22Rv1 (cell line): Measurements from ENCODE around the gene UBAC1.

Experiments used
- ZFX ChIP-seq: fragments of 450-650 bp; IDR thresholded peaks from 2 replicates; pipeline ENCODE4 v1.6.1; 2017; ENCODE audit warnings: antibody characterized with exemption, borderline replicate concordance
- TF ChIP-seq, protein P1 (sequence below): fragments of 450-650 bp; IDR thresholded peaks from 2 replicates; pipeline ENCODE4 v1.5.1; 2017; ENCODE audit warnings: mild to moderate bottlenecking

GRCh38 chr9:135998410-135999071 is 37.4 kb upstream of the UBAC1 start:
- TF ChIP-seq, protein P1, sequence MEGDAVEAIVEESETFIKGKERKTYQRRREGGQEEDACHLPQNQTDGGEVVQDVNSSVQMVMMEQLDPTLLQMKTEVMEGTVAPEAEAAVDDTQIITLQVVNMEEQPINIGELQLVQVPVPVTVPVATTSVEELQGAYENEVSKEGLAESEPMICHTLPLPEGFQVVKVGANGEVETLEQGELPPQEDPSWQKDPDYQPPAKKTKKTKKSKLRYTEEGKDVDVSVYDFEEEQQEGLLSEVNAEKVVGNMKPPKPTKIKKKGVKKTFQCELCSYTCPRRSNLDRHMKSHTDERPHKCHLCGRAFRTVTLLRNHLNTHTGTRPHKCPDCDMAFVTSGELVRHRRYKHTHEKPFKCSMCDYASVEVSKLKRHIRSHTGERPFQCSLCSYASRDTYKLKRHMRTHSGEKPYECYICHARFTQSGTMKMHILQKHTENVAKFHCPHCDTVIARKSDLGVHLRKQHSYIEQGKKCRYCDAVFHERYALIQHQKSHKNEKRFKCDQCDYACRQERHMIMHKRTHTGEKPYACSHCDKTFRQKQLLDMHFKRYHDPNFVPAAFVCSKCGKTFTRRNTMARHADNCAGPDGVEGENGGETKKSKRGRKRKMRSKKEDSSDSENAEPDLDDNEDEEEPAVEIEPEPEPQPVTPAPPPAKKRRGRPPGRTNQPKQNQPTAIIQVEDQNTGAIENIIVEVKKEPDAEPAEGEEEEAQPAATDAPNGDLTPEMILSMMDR = no peak
- no peak for TF ChIP-seq ZFX
